HL-60 (cell line): ENCODE measurements around the gene SLC25A21.

Source experiments
- DNase-seq, 2 experiments: peaks; one replicate each; pipeline ENCODE4 v3.0.0-alpha.2; 2010 to 2020; ENCODE audit warnings: low read depth in 1 of 2, low spot score in 1 of 2
- H3K27ac ChIP-seq: fragments of 250-450 bp; sonication (Bioruptor Pico); replicated peaks from 2 replicates; pipeline ENCODE4 v1.5.1; 2020; ENCODE audit warnings: mild to moderate bottlenecking, moderate library complexity
- H3K27me3 ChIP-seq: fragments of 250-450 bp; sonication (Bioruptor Pico); 2 replicates; pipeline ENCODE4 v1.5.1; 2021; ENCODE audit warnings: mild to moderate bottlenecking, moderate library complexity; ENCODE audit not compliant: insufficient read depth, poor library complexity, severe bottlenecking
- H3K4me3 ChIP-seq: replicated peaks from 2 replicates; pipeline ENCODE4 v1.5.1; 2011; ENCODE audit warnings: mild to moderate bottlenecking, control low read depth, low read length; ENCODE audit not compliant: insufficient read depth
- CTCF ChIP-seq: IDR thresholded peaks from one replicate; pipeline ENCODE4 v1.5.1; 2011; ENCODE audit warnings: low read length, control low read depth, inconsistent platforms; ENCODE audit not compliant: insufficient read depth
- GABPA ChIP-seq: IDR thresholded peaks from 2 replicates; pipeline ENCODE4 v1.6.1; 2012; ENCODE audit warnings: low read depth
- POLR2AphosphoS5 ChIP-seq: IDR thresholded peaks from 2 replicates; pipeline ENCODE4 v1.6.1; 2012; ENCODE audit warnings: low read depth
- REST ChIP-seq: IDR thresholded peaks from 2 replicates; pipeline ENCODE4 v1.6.1; 2012; ENCODE audit warnings: low read depth; ENCODE audit not compliant: insufficient replicate concordance
- SPI1 ChIP-seq: IDR thresholded peaks from 2 replicates; pipeline ENCODE4 v1.6.1; 2012; ENCODE audit warnings: low read depth, mild to moderate bottlenecking, borderline replicate concordance
- microRNA-seq: library from miRNA; unstranded; fragments of <30 nt; microRNA quantifications from one replicate; pipeline ENCODE4, GENCODE V29; 2018

SLC25A21 gene

DNA sequence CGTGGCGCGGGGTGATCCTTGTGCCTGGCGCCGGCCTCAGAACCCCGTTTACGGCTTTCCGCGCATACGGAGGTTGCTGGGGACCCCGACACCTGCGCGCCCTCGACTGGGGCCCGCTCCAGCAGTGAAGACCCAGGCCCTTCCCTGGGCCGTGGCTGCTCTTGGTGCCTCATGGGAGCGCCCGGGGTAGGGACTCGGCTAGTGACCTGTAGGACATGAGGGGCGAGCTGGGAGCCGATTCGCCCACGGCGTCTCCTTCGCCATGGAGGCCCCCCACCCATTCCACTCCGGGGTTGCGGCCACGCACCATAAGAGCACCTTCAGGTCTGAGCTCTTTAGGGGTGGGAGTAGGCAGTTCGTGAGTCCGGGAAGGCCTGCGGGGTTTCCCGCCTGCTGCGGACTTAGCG is 525.0 kb downstream of the SLC25A21 start:
- peaks cover 68% of the 10 kb centered on the region for H3K27me3 ChIP-seq
- no peak overlapping the region for H3K4me3 ChIP-seq
- no peak overlapping the region for H3K27ac ChIP-seq
- no peak for DNase-seq
- no peak for TF ChIP-seq CTCF

DNA sequence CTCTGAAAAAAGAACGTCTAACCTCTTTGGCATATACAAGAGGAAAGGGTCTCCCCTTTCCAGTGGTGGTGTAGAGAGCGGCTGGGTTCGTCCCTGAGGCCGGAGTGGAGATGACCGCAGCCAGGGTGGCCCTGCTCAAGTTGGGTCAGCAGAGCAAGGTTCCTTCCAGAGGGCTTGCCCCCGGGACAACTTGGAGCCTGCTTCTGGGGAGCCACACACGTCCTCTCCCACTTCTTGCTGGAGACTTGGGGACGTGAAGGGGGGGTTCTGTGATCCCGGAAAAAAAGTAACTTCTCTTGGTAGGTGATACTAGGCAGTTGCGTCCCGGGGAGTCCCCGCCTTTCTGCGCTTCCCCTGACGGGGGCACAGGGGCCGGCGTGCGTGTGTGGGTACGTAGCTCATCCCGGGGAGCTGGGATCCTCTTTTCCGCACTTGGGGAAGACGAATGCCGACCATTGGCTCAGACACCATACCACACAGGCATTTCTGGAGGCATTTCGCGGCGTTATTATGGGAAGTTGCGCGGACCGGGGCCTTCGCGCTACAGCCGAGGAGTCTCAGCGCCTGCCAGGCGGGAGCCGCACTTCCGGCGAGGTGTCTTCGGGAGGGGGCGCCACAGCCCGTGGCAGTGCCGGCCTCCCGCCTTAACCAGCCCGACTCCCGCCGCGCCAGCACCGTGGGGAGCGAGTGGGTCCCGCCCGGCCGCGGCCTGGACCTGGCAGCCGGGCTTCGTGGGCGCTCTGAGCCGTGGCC is 525.6 kb downstream of the SLC25A21 start:
- Histone ChIP-seq H3K27me3 (peaks cover 65% of the 10 kb centered on the region), H3K27ac (no peak overlapping the region), H3K4me3 (no peak overlapping the region)
- no peak for DNase-seq
- TF ChIP-seq SPI1: no peak
- TF ChIP-seq POLR2AphosphoS5: no peak
- TF ChIP-seq GABPA: no peak
- no peak for TF ChIP-seq REST

DNA sequence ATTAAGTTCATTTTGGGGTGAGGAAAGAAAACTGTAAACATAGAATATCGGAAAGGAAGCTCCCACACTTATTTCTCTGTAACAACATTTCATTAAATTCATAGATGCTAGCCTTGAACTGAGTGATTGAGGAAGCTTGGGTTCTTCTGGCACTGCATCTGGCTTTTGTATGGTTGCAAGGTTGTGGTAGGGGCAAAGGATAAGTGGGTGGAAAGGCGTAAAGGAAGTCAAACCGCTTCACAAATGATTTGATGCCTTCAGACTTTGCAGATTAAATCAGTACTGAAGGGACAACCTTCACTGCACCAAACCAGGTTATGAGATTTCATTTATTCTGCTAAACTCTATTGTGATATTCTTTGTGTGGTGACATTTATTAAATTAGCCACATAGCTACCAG is 538.8 kb downstream of the SLC25A21 start:
- TF ChIP-seq CTCF (no peak), SPI1 (no peak), POLR2AphosphoS5 (no peak), REST (no peak), GABPA (no peak)

More for the DNA sequence above, 538.8 kb downstream of the SLC25A21 start:
- Histone ChIP-seq H3K27me3 (no peaks in the 10 kb centered on the region), H3K4me3 (no peak overlapping the region), H3K27ac (no peak overlapping the region)
- DNase-seq: no peak

Small RNAs within 50 kb of the gene (microRNA-seq; reads per million reads assigned to microRNA genes)
- 0.90 reads per million for gene MIR4503
